Activated naive CD8-positive, alpha-beta T cell treated with anti-CD3 and anti-CD28 coated beads for 36 hours (primary cell): ENCODE data around the gene GRAMD1B. TPM values are rescaled to one million over a fixed set of nuclear protein-coding genes. Genes with fewer than 3 reads are reported as not detected.

Experiments used
- DNase-seq: peaks from one replicate; pipeline ENCODE4 v3.0.0; 2021
- H3K27ac Mint-ChIP-seq: one replicate; pipeline ENCODE4 v1.8.0; 2022; ENCODE audit warnings: mild to moderate bottlenecking, moderate library complexity, mixed read lengths
- H3K27me3 Mint-ChIP-seq: one replicate; pipeline ENCODE4 v1.8.0; 2022; ENCODE audit warnings: mild to moderate bottlenecking, mixed read lengths
- H3K36me3 Mint-ChIP-seq: one replicate; pipeline ENCODE4 v1.8.0; 2021; ENCODE audit warnings: mild to moderate bottlenecking, mixed read lengths
- H3K4me1 Mint-ChIP-seq: one replicate; pipeline ENCODE4 v1.8.0; 2021; ENCODE audit warnings: mixed read lengths
- H3K4me3 Mint-ChIP-seq: one replicate; pipeline ENCODE4 v1.8.0; 2022; ENCODE audit warnings: mild to moderate bottlenecking, moderate library complexity, mixed read lengths
- H3K9me3 Mint-ChIP-seq: one replicate; pipeline ENCODE4 v1.8.0; 2022; ENCODE audit warnings: mixed read lengths
- total RNA-seq, 2 experiments: library from RNA; stranded (reverse); gene quantifications; one replicate each; pipeline ENCODE4 v1.2.3, GENCODE V29; 2021

The GRAMD1B gene
- total RNA-seq, result 10 to 100 TPM; 20.3 to 20.6 TPM

DNA sequence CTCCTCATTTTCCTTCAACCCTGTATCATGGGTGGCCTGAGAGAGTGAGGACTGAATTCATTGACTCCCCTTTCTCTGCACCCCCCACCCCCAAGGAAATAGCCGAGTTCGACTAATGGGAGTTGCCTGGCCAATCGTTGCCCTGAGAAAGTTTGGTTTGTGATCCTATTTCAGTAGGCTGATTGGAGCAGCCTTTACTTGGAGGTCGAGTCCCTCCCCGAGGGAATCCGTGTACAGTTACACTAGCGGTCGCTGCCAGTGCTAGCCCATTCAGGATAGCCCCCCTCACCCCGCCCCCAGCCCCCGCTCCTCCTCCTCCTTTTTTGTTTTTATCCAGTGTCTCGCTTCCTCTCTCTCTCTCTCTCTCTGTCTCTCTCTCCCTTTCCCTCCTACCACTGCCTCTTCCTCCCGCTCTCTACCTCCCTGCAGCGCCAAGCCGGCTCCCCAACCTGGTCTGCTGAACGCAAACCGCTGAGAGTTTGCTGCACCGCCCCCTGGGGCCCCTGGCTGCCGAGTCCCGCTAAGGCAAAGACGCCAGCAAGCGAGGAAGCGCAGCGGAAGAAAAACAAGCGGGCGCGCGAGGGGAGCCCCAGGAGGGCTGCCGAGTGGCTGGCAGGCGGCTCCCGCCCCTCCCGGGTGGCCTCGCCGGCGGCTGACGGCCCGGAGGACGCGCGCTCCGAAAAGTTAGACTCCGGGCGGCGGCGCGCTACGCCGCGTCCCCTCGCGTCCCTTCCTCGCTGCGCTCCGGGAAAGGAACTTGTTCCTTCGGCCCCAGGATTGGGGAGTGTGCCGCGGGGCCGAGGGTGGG lies at the start of gene GRAMD1B:
GRAMD1B (plus strand) TSS at position 357 of the 808 bp plus-strand sequence. CDS start 524 bp downstream, outside the sequence.
- Mint-ChIP-seq H3K4me1 (peaks cover 28% of the 10 kb centered on the region), H3K27me3 (peaks cover 5% of the 10 kb centered on the region), H3K36me3 (peaks cover 23% of the 10 kb centered on the region), H3K9me3 (no peaks in the 10 kb centered on the region), H3K4me3 (peak within 1 kb of the TSS; percentile 90), H3K27ac (peak within 1 kb of the TSS; percentile 79)
- DNase-seq, result peak; percentile 85

DNA sequence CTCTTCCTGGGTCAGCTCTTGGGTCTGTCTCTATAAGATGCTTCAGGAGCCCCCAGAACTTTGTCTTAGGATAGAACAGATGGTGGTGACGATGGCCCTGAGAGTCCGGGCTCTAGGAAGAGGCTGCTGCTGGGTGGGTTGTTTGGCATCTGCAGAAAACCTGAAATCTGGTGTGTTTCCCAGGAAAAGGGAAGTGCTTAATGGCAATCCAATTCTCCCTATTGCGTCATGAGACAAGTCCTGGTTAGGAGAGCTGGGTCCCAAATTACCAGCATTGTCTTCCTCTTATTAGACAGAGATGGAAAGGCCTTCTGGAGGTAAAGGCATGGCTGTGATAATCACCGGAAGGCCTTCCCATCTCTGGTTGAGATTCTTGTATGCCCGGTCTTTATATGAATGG lies 48.9 kb upstream of the GRAMD1B start:
- Mint-ChIP-seq H3K27me3 (peaks cover 22% of the 10 kb centered on the region), H3K9me3 (no peaks in the 10 kb centered on the region), H3K27ac (peak overlapping the region; percentile 55), H3K4me3 (no peak overlapping the region), H3K36me3 (peaks cover 5% of the 10 kb centered on the region), H3K4me1 (peaks cover 15% of the 10 kb centered on the region)
- DNase-seq, result no peak

DNA sequence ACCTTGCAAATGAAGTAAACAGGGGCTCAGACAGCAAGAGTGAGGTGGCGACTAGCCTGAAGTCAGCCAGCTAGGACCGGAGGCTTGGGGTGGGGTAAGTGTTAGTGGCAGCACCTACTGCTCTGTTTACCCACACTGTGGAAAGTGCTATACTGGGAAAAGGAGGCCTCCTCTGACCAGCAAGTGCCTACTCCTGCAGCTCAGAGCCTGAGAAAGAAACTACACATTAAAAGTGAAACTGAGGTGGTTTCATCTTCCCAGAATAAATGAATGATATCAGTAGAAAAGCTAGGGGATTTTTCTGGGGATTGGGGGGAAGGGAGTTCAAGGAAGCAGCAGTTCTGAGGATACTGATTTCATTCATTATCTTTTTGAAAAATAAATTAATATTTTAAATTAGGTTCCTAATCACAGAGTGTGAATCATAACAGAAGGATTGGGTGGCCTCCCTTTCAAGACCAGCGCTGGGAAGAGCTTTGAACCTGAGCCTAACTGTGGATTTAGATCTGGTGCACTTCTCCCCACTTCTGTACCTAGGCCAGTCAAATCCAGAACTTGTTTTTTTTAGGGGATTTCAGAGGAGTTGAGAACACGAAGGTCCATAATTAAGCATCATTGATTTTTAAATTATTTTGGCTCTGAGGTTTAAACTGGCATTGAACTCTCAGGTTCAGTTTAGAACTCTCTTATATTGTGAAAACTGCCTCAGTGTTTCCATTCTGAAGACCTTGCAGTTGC lies 48.1 kb upstream of the GRAMD1B start:
- Mint-ChIP-seq H3K36me3 (peaks cover 5% of the 10 kb centered on the region), H3K4me1 (peaks cover 15% of the 10 kb centered on the region), H3K4me3 (peak overlapping the region; percentile 38), H3K27me3 (peaks cover 17% of the 10 kb centered on the region), H3K9me3 (no peaks in the 10 kb centered on the region), H3K27ac (peak overlapping the region; percentile 55)
- DNase-seq, result peak; percentile 76

DNA sequence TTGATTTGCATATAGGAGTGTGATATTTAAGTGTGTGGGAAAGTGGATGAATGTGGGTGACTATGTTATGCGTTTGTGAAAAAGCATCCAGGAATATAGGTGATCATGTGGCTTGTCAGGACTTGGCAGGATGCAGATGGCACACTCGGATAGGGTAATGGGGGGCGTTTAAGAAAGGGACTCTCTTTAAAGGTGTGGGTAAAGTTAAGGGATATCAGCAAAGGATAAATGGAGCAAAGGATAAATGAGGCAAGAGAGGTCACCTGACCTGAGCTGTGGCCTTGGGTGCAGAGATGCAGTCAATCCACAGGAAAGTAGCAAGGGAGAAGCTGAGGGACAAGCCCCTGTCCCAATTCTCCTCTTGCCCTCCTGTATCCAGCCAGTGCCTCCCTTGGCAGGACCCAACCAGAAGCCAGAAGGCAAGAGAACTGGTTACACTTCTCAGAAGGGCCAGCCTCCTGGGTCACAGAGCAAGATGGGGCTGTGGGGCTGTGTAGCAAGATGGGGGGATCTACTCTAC lies 47.5 kb upstream of the GRAMD1B start:
- peaks cover 15% of the 10 kb centered on the region for H3K4me1 Mint-ChIP-seq
- H3K36me3 Mint-ChIP-seq, result peaks cover 5% of the 10 kb centered on the region
- DNase-seq, result peak; percentile 10
- peaks cover 12% of the 10 kb centered on the region for H3K27me3 Mint-ChIP-seq
- no peaks in the 10 kb centered on the region for H3K9me3 Mint-ChIP-seq
- H3K4me3 Mint-ChIP-seq, result peak overlapping the region; percentile 38
- H3K27ac Mint-ChIP-seq, result no peak overlapping the region

DNA sequence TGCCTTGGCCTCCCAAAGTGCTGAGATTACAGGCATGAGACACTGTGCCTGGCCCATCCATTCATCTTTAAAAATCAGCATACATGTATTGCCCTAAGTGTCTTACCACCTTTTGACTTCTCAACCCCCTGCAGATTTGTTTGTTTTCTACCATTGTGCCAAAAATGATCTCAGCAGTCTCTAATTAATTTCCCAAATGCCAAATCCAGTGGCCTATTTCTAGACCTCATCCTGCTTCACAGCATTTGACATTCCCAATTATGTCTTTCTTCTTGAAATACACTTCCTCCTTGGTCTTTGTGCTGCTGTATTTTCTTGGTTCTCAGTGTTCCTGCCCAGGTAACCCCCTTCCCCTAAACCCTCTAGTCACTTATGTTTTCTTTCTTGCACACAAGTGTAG lies 46.0 kb upstream of the GRAMD1B start:
- Mint-ChIP-seq H3K4me3 (no peak overlapping the region), H3K27ac (no peak overlapping the region), H3K36me3 (peaks cover 5% of the 10 kb centered on the region), H3K27me3 (peaks cover 4% of the 10 kb centered on the region), H3K9me3 (no peaks in the 10 kb centered on the region), H3K4me1 (peaks cover 15% of the 10 kb centered on the region)
- no peak for DNase-seq

DNA sequence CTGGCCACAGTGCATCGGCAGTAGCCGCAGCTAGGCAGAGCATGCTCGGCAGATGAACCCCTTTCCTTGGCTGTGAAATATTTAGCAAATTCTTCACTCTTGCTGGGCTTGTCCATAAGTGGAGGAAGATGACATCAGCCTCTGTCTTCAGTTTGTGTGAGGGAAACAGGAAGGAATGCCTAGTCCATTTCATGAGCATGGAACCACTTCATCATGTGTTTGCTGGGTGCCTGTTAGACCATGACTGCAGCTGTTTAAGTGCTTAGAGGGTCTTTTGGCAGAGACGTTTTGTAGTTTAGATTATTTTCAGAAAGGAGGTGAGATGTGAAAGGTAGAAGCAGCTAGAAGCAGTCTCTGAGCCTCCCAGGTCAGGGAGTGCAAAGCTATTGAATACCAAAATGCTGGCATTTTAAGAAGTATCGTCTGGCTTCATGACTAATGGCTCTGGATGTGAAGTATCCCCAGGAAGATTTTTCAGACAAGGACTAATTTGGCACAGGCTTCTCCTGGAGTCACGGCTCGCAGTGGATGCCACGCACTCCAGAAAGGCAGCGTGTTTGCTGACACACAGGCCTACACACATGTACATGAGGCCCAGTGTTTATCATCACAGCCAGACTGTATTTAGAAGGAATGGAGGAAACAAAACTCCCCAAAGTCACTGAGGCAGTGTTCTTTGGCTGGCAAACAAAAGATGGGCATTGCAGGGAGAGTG lies 43.1 kb upstream of the GRAMD1B start:
- no peaks in the 10 kb centered on the region for H3K9me3 Mint-ChIP-seq
- no peak for DNase-seq
- no peak overlapping the region for H3K4me3 Mint-ChIP-seq
- no peaks in the 10 kb centered on the region for H3K27me3 Mint-ChIP-seq
- H3K27ac Mint-ChIP-seq, result no peak overlapping the region
- peaks cover under 1% of the 10 kb centered on the region for H3K4me1 Mint-ChIP-seq
- no peaks in the 10 kb centered on the region for H3K36me3 Mint-ChIP-seq

DNA sequence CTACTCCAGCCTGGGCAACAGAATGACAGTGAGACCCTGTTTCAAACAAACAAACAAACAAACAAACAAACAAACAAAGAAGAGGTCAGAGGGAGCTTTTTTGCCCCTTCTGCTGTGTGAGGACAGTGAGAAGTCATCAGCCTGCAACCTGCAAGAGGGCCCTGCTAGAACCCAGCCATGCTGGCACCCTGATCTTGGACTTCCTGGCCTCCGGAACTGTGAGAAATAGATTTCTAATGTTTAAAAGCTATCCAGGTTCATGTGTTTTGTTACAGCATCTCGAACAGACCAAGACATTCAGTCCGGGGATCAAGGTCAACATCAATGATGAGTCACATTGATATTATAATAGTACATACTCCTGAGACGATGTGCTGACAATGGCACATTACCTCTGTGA lies 41.4 kb upstream of the GRAMD1B start:
- Mint-ChIP-seq H3K27me3 (peaks cover 4% of the 10 kb centered on the region), H3K4me3 (no peak overlapping the region), H3K36me3 (no peaks in the 10 kb centered on the region), H3K27ac (no peak overlapping the region), H3K9me3 (no peaks in the 10 kb centered on the region), H3K4me1 (no peaks in the 10 kb centered on the region)
- no peak for DNase-seq

DNA sequence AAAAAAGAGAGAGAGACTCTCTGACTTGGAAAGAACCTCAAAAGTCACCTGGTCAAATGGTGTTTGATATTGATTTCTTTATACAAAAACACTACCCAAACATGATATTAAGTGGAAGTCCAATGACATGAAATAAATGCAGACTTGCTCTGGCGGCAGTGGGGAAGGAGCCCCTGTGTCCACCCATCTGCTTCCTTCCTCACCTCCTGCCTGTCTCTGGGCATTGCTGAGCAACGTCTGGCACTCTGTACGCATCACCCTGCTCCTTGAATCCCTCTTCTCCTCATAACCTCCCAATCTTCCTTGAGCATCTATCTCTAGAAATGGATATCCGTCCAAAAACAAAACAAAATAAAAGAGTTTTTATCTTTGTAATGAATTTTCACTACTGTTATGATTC lies 39.9 kb upstream of the GRAMD1B start:
- Mint-ChIP-seq H3K27ac (no peak overlapping the region), H3K27me3 (peaks cover 4% of the 10 kb centered on the region), H3K4me3 (no peak overlapping the region), H3K9me3 (no peaks in the 10 kb centered on the region), H3K36me3 (no peaks in the 10 kb centered on the region), H3K4me1 (no peaks in the 10 kb centered on the region)
- no peak for DNase-seq

DNA sequence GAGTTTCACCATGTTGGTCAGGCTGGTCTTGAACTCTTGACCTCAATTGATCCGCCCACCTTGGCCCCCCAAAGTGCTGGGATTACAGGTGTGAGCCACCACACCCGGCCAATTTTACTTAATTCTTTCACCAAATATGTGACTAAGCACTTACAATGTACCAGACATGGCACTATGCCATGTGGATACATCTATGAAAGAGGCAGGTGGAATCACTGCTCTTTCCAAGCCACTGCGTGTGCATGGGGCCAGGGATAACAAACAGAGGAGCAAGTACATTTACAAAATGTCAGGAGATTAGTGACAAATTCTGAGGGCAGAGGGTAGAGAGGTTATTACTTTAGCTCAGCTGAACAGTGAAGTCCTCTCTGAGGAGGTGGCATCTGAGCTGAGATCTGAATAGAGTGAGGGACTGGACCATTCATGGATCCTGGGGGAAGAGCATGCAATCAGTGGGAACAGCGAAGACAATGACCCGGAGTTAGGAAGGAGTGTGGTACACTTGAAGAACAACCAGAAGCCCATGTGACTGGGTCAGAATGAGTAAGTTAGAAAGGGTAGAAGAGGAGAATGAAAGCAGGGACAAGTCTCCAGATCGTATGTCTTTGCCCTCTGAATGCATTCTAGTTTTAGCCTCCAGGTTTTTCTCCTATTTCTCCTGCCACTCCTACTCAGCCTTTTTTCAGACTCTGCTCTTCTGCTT lies 38.3 kb upstream of the GRAMD1B start:
- peaks cover 14% of the 10 kb centered on the region for H3K27me3 Mint-ChIP-seq
- DNase-seq, result no peak
- no peaks in the 10 kb centered on the region for H3K36me3 Mint-ChIP-seq
- H3K4me3 Mint-ChIP-seq, result no peak overlapping the region
- H3K9me3 Mint-ChIP-seq, result no peaks in the 10 kb centered on the region
- H3K4me1 Mint-ChIP-seq, result no peaks in the 10 kb centered on the region
- H3K27ac Mint-ChIP-seq, result no peak overlapping the region

DNA sequence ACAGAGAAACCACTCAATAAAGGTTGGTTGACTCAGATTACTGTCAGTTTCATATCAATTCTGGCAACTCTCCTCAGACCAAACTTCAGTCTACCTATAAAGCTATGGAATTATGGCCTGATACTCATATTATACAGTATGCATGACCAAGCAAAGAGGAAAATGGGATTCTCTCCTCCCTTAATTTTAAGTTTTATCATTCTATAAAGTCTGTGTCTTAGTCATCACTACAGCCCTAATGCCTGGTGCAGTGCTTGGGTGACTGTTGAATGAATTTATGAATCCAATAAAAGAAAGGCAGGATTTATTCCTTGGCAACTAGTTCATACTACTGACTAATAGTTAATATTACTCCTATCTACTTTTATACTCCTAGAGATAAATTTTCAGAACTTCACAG lies 37.6 kb upstream of the GRAMD1B start:
- H3K4me1 Mint-ChIP-seq, result no peaks in the 10 kb centered on the region
- no peak overlapping the region for H3K27ac Mint-ChIP-seq
- H3K27me3 Mint-ChIP-seq, result peaks cover 14% of the 10 kb centered on the region
- no peak for DNase-seq
- H3K9me3 Mint-ChIP-seq, result no peaks in the 10 kb centered on the region
- H3K4me3 Mint-ChIP-seq, result no peak overlapping the region
- no peaks in the 10 kb centered on the region for H3K36me3 Mint-ChIP-seq

DNA sequence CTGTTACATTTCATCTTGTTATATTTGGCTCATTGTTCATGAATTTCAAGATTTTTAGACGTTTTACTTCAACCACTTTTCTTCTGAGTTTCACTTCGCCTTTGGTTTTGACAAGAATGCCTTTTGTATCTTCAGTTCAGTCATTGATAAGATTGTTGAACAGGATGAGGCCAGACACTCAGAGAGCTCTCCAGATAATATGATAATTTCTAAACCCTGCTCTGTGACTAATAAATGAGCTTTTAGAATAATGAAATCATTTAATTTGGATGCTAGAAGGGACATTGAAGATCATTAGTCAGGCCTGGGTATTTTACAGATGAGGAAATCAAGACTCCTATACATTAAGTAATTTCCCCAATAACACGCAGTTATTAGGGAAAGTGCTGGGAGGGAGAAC lies 37.2 kb upstream of the GRAMD1B start:
- H3K27ac Mint-ChIP-seq, result no peak overlapping the region
- H3K36me3 Mint-ChIP-seq, result no peaks in the 10 kb centered on the region
- no peaks in the 10 kb centered on the region for H3K9me3 Mint-ChIP-seq
- peaks cover 17% of the 10 kb centered on the region for H3K27me3 Mint-ChIP-seq
- no peak overlapping the region for H3K4me3 Mint-ChIP-seq
- no peak for DNase-seq
- no peaks in the 10 kb centered on the region for H3K4me1 Mint-ChIP-seq

DNA sequence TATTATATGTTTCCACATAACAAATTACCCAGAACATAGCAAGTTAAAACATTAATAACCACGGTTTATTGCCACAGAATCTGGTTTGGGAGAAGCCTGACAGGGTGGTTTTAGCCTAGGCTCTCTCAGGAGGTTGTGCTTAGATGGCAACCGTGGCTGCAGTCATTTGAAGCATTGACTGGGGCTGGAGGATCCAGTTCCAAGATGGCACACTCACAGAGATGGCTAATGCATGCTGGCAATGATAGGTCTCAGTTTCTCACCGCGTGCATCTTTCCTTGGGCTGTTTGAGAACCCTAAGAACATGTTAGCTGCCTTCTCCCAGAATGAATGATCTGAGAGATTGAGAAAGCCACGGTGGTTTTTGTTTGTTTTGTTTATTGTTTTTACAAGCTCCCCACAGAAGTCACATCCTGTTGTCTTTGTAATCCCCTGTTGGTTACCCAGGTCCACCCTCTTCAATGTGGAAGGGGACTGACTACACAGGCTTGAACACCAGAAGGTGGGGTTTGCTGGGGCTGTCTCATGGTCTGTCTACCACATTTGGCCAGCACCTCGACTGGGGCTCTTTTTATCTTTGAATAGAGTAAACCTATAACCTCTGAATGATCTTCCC lies 36.6 kb upstream of the GRAMD1B start:
- no peaks in the 10 kb centered on the region for H3K9me3 Mint-ChIP-seq
- H3K27ac Mint-ChIP-seq, result no peak overlapping the region
- no peaks in the 10 kb centered on the region for H3K36me3 Mint-ChIP-seq
- peaks cover 19% of the 10 kb centered on the region for H3K27me3 Mint-ChIP-seq
- H3K4me1 Mint-ChIP-seq, result no peaks in the 10 kb centered on the region
- no peak overlapping the region for H3K4me3 Mint-ChIP-seq
- DNase-seq, result no peak

DNA sequence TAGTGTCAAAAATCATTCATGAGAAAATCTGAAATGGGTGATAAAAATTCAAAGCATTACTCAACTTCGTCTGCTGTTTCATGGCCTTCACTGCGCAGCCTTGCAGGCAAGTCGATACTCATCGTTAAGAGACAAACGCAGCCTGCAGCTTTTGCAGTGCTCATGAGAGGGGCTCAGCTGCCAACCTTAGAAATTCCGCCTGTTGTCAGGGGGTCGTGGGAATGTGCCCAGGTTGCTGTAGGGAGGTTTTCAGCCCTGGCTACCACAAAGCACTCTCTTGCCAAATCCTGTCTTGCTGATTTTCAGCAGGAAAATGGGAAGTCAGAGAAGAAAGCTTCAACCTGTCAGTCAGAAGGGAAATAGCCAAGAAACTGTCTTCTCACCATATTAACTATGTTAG lies 25.4 kb upstream of the GRAMD1B start:
- H3K4me3 Mint-ChIP-seq, result no peak overlapping the region
- DNase-seq, result no peak
- H3K27me3 Mint-ChIP-seq, result peaks cover 33% of the 10 kb centered on the region
- peaks cover 14% of the 10 kb centered on the region for H3K4me1 Mint-ChIP-seq
- H3K27ac Mint-ChIP-seq, result no peak overlapping the region
- H3K36me3 Mint-ChIP-seq, result no peaks in the 10 kb centered on the region
- no peaks in the 10 kb centered on the region for H3K9me3 Mint-ChIP-seq

DNA sequence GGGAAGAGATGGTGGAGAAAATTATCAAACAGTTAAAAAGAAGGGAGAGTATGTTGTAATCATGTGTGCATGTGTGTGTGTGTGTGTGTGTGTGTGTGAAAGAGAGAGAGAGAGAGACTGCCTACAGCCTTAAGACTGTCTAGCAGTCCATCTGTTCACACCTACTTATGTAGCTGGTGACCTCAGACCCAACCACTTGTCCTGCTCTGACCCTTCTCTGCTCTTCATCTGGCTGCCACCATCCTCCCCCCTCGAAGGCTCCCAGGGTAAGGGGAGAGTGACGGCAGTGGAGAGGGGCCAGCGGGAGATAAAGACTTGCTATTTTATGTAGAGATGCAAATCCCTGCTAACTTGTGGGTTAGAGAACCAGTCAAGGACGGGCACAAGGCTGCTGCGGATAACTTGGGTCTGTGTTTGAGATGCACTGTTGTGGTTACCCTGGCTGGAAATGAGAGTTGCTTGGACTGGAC lies 24.9 kb upstream of the GRAMD1B start:
- H3K4me1 Mint-ChIP-seq, result peaks cover 15% of the 10 kb centered on the region
- H3K9me3 Mint-ChIP-seq, result no peaks in the 10 kb centered on the region
- DNase-seq, result no peak
- no peak overlapping the region for H3K27ac Mint-ChIP-seq
- no peaks in the 10 kb centered on the region for H3K36me3 Mint-ChIP-seq
- H3K27me3 Mint-ChIP-seq, result peaks cover 38% of the 10 kb centered on the region
- no peak overlapping the region for H3K4me3 Mint-ChIP-seq
